DND-41 (cell line): Measurements from ENCODE around the gene DEFB116.
A peak's percentile ranks its signal among the peaks of the same experiment; 100 is the strongest.

Experiments
- ATAC-seq: fragments of 200-7000 bp; cut with Tn5 transposase; 3 replicates; pipeline ENCODE4 v1.9.1; 2021; ENCODE audit warnings: low read depth; ENCODE audit not compliant: insufficient read depth
- DNase-seq: peaks from one replicate; pipeline ENCODE4 v3.0.0-alpha.2; 2020
- H2AFZ ChIP-seq: 2 replicates; pipeline ENCODE4 v1.6.0; 2012; ENCODE audit warnings: low read depth, low read length
- H3K27ac ChIP-seq: 2 replicates; pipeline ENCODE4 v1.5.1; 2012; ENCODE audit warnings: low read length, inconsistent platforms
- H3K27me3 ChIP-seq: fragments of 200-600 bp; sonication (generic); 2 replicates; pipeline ENCODE4 v1.6.0; 2012; ENCODE audit warnings: low read length, mild to moderate bottlenecking, inconsistent platforms; ENCODE audit not compliant: insufficient read depth, poor library complexity
- H3K36me3 ChIP-seq: 2 replicates; pipeline ENCODE4 v1.5.1; 2012; ENCODE audit warnings: low read length, inconsistent platforms; ENCODE audit not compliant: insufficient read depth
- H3K4me1 ChIP-seq: 2 replicates; pipeline ENCODE4 v1.5.1; 2012; ENCODE audit warnings: mild to moderate bottlenecking, low read length; ENCODE audit not compliant: insufficient read depth
- H3K4me2 ChIP-seq: 2 replicates; pipeline ENCODE4 v1.6.0; 2012; ENCODE audit warnings: mild to moderate bottlenecking, moderate library complexity, low read length, inconsistent platforms; ENCODE audit not compliant: insufficient read depth
- H3K4me3 ChIP-seq, 2 experiments: fragments of 200-600 bp in 1 of 2; shearing (Covaris generic) in 1 of 2; 2 replicates each; pipeline ENCODE4 v1.5.1; 2012 to 2016; ENCODE audit warnings: inconsistent platforms in 2 of 2, low read length in 2 of 2, mild to moderate bottlenecking in 2 of 2, low read depth in 1 of 2, moderate library complexity in 1 of 2
- H3K79me2 ChIP-seq: 2 replicates; pipeline ENCODE4 v1.6.0; 2012; ENCODE audit warnings: low read length, inconsistent platforms; ENCODE audit not compliant: insufficient read depth
- H3K9ac ChIP-seq: 2 replicates; pipeline ENCODE4 v1.6.0; 2012; ENCODE audit warnings: low read depth, mild to moderate bottlenecking, inconsistent platforms, low read length, moderate library complexity
- H3K9me3 ChIP-seq: 2 replicates; pipeline ENCODE4 v1.5.1; 2012; ENCODE audit warnings: low read length, moderate library complexity, mild to moderate bottlenecking, inconsistent platforms; ENCODE audit not compliant: insufficient read depth, severe bottlenecking
- H4K20me1 ChIP-seq: 2 replicates; pipeline ENCODE4 v1.6.0; 2012; ENCODE audit warnings: low read length; ENCODE audit not compliant: insufficient read depth
- CTCF ChIP-seq: IDR thresholded peaks from 2 replicates; pipeline ENCODE4 v1.5.1; 2012; ENCODE audit warnings: borderline replicate concordance, low read length, moderate library complexity, mild to moderate bottlenecking; ENCODE audit not compliant: poor library complexity, severe bottlenecking; ENCODE audit errors: extremely low read depth
- EZH2 ChIP-seq: IDR thresholded peaks from 3 replicates; pipeline ENCODE4 v1.6.1; 2012; ENCODE audit warnings: borderline replicate concordance, low read depth, mild to moderate bottlenecking, moderate library complexity, low read length, inconsistent platforms; ENCODE audit not compliant: severe bottlenecking

The DEFB116 gene

GRCh38 chr20:31260326-31260932, 48.0 kb downstream of the DEFB116 start:
- peak; percentile 47 for DNase-seq

GRCh38 chr20:31257364-31257763, 51.0 kb downstream of the DEFB116 start, which contains the start of gene DEFB115:
Gene DEFB115, plus strand, starts transcription at chr20:31257664. Its CDS starts 0 bp downstream, at chr20:31257664.
- H3K79me2 ChIP-seq, result no peaks in the 10 kb centered on the region
- TF ChIP-seq EZH2 (no peak), CTCF (no peak)
- no peak within 1 kb of the TSS for H3K9ac ChIP-seq
- DNase-seq (no peak), ATAC-seq (no peak)
- no peak within 1 kb of the TSS for H2AFZ ChIP-seq
- no peak within 1 kb of the TSS for H3K4me3 ChIP-seq
- H3K27me3 ChIP-seq, result no peaks in the 10 kb centered on the region
- H3K36me3 ChIP-seq, result no peaks in the 10 kb centered on the region
- H3K4me2 ChIP-seq, result no peak within 1 kb of the TSS
- no peaks in the 10 kb centered on the region for H4K20me1 ChIP-seq
- H3K9me3 ChIP-seq, result no peaks in the 10 kb centered on the region
- no peak within 1 kb of the TSS for H3K27ac ChIP-seq
- H3K4me1 ChIP-seq, result no peaks in the 10 kb centered on the region

More at GRCh38 chr20:31260326-31260932, 48.0 kb downstream of the DEFB116 start:
- Histone ChIP-seq H3K4me3 (no peak overlapping the region), H3K36me3 (no peaks in the 10 kb centered on the region), H3K9me3 (no peaks in the 10 kb centered on the region), H4K20me1 (no peaks in the 10 kb centered on the region), H3K4me1 (no peaks in the 10 kb centered on the region), H3K4me2 (no peak overlapping the region), H3K27me3 (no peaks in the 10 kb centered on the region), H3K9ac (no peak overlapping the region), H3K79me2 (no peaks in the 10 kb centered on the region), H3K27ac (no peak overlapping the region), H2AFZ (no peak overlapping the region)
- TF ChIP-seq CTCF, result peak; percentile 90
- TF ChIP-seq EZH2, result no peak
- peak; percentile 76 for ATAC-seq

- Histone ChIP-seq H3K9ac (no peak overlapping the region), H3K27me3 (no peaks in the 10 kb centered on the region), H3K4me2 (no peak overlapping the region), H3K9me3 (no peaks in the 10 kb centered on the region), H3K36me3 (no peaks in the 10 kb centered on the region), H3K4me1 (no peaks in the 10 kb centered on the region), H3K4me3 (no peak overlapping the region), H2AFZ (no peak overlapping the region), H3K79me2 (no peaks in the 10 kb centered on the region), H3K27ac (no peak overlapping the region), H4K20me1 (no peaks in the 10 kb centered on the region)
- TF ChIP-seq CTCF (no peak), EZH2 (no peak)
- ATAC-seq (no peak), DNase-seq (no peak)
These were observed 51.4 kb downstream of the DEFB116 start for GRCh38 chr20:31256959-31257358.
